Esophagus muscularis mucosa (tissue), 4 donors: ENCODE data around the gene PRKCD.

ENCODE experiments used
- CTCF ChIP-seq, 3 experiments: fragments of 200-600 bp in 2 of 3; fragments of 450-650 bp in 1 of 3; sonication (generic) in 2 of 3; IDR thresholded peaks; one replicate each; pipeline ENCODE4 v1.5.1; 2017 to 2019; ENCODE audit warnings: antibody characterized with exemption in 3 of 3, mild to moderate bottlenecking in 2 of 3, moderate library complexity in 1 of 3
- EP300 ChIP-seq: sonication (generic); formaldehyde crosslinking; IDR thresholded peaks from one replicate; pipeline ENCODE4 v1.6.1; 2017; ENCODE audit warnings: antibody characterized with exemption
- POLR2A ChIP-seq: fragments of 450-650 bp; IDR thresholded peaks from one replicate; pipeline ENCODE4 v1.6.1; 2017; ENCODE audit warnings: antibody characterized with exemption, moderate library complexity, mild to moderate bottlenecking, low read depth
- POLR2AphosphoS5 ChIP-seq, 2 donors: sonication (generic); formaldehyde crosslinking; IDR thresholded peaks; one replicate each; pipeline ENCODE4 v1.6.1; 2017; ENCODE audit warnings: antibody characterized with exemption in 2 of 2

GRCh38 chr3:53231532-53232511 is 70.8 kb downstream of the PRKCD start:
- no peak for TF ChIP-seq POLR2A
- no peak for TF ChIP-seq CTCF (IDR thresholded peaks at IDR 0.05)
- no peak for TF ChIP-seq POLR2AphosphoS5 (IDR thresholded peaks at IDR 0.05)
- no peak for TF ChIP-seq EP300
